ENCODE data around the gene MT1B.

The MT1B gene

DNA sequence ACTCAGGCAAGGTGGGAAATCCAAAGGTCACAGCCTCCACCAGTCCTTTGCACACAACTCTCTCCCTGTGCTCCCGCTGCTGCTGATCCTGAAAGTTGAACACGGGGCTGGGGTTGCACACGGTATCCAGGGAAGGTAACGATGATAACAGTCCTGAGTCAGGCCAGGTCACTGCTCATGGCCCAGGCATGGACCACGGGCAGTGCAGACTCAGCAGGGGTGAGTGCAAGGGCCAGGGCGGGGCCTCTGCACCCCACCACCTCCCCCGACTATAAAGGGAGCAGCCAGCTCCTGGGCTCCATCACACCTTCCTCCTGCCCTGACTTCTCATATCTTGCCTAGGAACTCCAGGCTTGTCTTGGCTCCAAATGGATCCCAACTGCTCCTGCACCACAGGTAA, at the start of gene MT1B:
Gene MT1B, plus strand, starts transcription at position 301 of the 400 bp plus-strand sequence. Its CDS starts 68 bp downstream, at position 369.
- no peak for DNase-seq (ENCODE audit: low spot score)
- TF ChIP-seq, protein P1, sequence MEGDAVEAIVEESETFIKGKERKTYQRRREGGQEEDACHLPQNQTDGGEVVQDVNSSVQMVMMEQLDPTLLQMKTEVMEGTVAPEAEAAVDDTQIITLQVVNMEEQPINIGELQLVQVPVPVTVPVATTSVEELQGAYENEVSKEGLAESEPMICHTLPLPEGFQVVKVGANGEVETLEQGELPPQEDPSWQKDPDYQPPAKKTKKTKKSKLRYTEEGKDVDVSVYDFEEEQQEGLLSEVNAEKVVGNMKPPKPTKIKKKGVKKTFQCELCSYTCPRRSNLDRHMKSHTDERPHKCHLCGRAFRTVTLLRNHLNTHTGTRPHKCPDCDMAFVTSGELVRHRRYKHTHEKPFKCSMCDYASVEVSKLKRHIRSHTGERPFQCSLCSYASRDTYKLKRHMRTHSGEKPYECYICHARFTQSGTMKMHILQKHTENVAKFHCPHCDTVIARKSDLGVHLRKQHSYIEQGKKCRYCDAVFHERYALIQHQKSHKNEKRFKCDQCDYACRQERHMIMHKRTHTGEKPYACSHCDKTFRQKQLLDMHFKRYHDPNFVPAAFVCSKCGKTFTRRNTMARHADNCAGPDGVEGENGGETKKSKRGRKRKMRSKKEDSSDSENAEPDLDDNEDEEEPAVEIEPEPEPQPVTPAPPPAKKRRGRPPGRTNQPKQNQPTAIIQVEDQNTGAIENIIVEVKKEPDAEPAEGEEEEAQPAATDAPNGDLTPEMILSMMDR (IDR thresholded peaks at IDR 0.05; ENCODE audit: extremely low read depth, missing control alignments), result no peak

DNA sequence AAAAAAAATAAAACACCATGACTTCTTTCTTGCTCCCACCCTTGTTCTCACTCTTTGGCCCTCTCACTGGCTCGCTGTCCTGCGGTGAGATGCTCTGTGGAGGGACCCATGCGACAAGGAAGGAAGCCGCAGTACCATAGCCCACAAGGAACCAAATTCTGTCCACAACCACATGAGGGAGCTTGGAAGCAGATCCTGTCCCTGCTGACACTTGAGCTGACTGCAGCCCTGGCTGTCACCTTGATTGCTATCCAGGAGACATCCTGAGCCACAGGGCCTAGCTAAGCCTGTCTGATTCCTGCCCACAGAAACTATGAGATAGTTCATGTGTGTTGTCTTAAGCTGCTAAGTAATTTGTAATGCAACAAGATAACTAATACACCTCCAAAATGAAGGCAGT, 48.1 kb upstream of the MT1B start:
- TF ChIP-seq, protein P1 (IDR thresholded peaks at IDR 0.05; ENCODE audit: extremely low read depth, missing control alignments), result no peak

DNA sequence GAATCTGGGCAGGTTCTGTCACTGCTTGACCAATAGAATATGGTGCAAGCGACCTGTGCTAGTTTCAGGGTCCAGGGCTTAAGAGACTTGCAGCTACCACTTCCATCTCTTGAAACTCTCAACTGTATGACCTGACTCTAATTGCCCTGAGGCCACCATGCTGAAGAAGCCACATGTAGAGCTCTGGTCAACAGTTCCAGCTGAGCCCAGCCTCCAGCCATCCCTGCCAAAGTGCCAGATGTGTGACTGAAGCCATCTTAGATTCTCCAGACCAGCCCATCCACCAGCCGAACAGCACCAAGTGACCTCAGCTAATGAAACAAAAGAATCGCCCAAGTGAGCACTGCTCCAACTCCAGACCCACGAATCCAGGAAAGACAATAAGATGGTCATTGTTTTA, 46.7 kb upstream of the MT1B start:
- no peak for DNase-seq (ENCODE audit: low spot score)
- TF ChIP-seq, protein P1 (IDR thresholded peaks at IDR 0.05; ENCODE audit: extremely low read depth, missing control alignments), result no peak

More for the DNA sequence above, 48.1 kb upstream of the MT1B start:
- DNase-seq (ENCODE audit: low spot score), result no peak

DNA sequence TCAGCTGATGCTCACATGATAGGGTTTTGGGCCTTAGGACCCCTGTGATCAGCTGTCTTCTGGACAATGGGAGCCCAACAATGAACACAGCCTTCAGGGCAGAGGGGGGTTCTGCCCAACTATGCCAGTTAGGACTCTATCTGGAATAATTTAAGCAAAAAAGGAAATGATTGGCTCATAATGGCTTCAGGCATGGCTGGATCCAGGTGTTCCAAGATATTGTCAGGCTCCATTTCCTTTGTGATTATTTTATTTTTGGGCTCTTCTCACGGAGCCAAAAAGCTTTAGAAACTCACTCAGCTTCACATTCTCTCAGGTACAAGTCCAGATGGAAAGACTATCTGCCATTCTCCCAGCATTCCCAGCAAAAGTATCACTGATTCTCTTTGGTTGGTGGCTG, 46.2 kb upstream of the MT1B start:
- no peak for DNase-seq (ENCODE audit: low spot score)
- TF ChIP-seq, protein P1 (IDR thresholded peaks at IDR 0.05; ENCODE audit: extremely low read depth, missing control alignments), result no peak

DNA sequence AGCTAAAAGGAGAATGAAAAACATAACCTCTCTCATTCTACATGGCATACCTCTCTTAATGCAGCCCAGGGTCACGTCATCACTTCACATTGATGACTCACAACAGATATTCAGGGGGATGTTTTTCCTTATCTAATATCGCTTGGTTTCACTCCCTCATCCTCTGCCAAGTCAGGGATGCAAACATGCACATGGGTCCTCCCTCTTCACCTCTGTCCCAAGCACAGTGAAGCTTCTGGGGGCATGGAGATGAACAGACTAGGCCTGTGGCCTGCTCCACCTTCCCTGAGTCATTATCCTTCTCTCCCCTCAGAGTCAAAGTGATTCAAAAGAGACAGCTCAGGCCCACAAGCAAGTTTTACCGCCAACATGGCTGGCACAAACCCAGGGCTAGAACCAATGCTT, 45.6 kb upstream of the MT1B start:
- TF ChIP-seq, protein P1 (IDR thresholded peaks at IDR 0.05; ENCODE audit: extremely low read depth, missing control alignments), result no peak
- DNase-seq (ENCODE audit: low spot score), result no peak

DNA sequence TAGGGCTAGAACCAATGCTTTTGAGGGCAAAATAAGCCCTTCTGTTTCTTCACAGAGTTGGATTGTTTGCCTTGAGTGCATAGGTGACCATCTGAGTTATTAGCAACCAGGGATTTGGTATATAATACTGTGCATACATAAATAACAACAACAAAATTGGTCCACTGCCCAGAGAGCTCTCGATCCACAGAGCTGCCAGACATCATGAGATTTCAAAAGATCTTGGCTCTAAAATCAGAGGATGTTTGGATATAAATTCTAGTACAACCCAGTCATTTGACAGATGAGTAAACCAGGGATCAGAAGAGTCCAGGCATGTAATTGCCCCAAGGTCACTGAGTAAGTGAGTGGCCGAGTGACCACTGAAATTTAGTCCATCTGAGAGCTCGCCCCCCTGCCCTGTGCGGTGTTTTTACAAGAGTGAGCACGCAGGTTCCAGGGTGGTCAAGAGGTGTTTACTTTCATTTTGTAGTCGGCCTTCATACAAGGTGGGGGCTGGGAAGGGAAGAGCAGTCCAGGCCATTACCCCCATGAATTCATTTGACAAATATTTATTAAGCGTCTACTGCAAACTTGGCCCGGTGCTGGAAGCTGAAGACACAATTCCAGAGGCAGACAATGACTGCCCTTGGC, 45.1 kb upstream of the MT1B start:
- TF ChIP-seq, protein P1 (IDR thresholded peaks at IDR 0.05; ENCODE audit: extremely low read depth, missing control alignments), result no peak
- DNase-seq (ENCODE audit: low spot score), result no peak

DNA sequence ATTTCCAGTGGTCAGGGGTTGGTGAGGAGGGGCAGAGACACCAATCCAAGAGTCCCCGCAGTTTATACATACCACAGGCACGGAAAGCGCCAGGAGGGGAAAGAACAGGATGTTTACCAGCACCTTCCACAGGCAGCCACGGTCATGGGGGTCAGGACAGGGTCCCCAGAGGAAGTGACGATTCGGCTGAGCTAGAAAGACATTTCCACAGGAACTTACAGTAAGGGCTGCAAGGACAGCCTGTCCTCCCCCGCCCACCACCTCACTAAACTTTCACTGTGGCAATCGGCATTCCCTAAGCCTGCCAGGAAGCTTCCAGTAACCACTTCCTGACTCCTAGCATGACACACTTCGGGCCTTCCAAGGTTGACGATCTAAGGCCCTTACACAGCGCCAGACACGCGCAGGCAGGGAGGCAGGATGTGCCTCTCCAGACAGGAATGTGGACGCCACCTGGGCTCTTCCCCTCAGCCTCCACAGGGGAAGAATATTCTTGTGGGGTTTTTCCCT, 44.5 kb upstream of the MT1B start:
- DNase-seq (ENCODE audit: low spot score), result no peak
- TF ChIP-seq, protein P1 (IDR thresholded peaks at IDR 0.05; ENCODE audit: extremely low read depth, missing control alignments), result no peak
